Peyer's patch (tissue), 4 donors: Measurements from ENCODE around the gene TNFSF8. TPM values are rescaled to one million over a fixed set of nuclear protein-coding genes. Genes with fewer than 3 reads are reported as not detected.

Experiments
- DNase-seq, 3 donors: peaks; one replicate each; pipeline ENCODE4 v3.0.0-alpha.2; 2017 to 2019
- H3K27ac ChIP-seq, 4 donors: fragments of 200-600 bp; sonication (generic); one replicate each; pipeline ENCODE4 v1.5.1; 2016 to 2019
- H3K27me3 ChIP-seq, 2 donors: fragments of 200-600 bp; sonication (generic); one replicate each; pipeline ENCODE4 v1.5.1; 2019
- H3K36me3 ChIP-seq, 3 donors: fragments of 200-600 bp; sonication (generic); one replicate each; pipeline ENCODE4 v1.5.1; 2016 to 2019
- H3K4me1 ChIP-seq, 4 donors: fragments of 200-600 bp; sonication (generic); one replicate each; pipeline ENCODE4 v1.5.1; 2016 to 2019
- H3K4me3 ChIP-seq, 4 donors: fragments of 200-600 bp; sonication (generic); 1 replicate in 3 of 4; 2 replicates in 1 of 4; pipeline ENCODE4 v1.5.1; 2016 to 2019; ENCODE audit warnings: mild to moderate bottlenecking in 1 of 4
- H3K9me3 ChIP-seq, 4 donors: fragments of 200-600 bp; sonication (generic); one replicate each; pipeline ENCODE4 v1.5.1; 2016 to 2019; ENCODE audit warnings: mild to moderate bottlenecking in 1 of 4
- POLR2A ChIP-seq, 2 donors: fragments of 450-650 bp; IDR thresholded peaks; one replicate each; pipeline ENCODE4 v1.5.1; 2017; ENCODE audit warnings: antibody characterized with exemption in 2 of 2, mild to moderate bottlenecking in 2 of 2, moderate library complexity in 2 of 2
- total RNA-seq, 4 donors: library from RNA; depleted of rRNA; stranded (reverse); fragments of >200 nt; gene quantifications; one replicate each; pipeline ENCODE4 v1.1.0, GENCODE V29; 2016
- TF ChIP-seq, protein P1 (sequence below), 6 experiments: fragments of 450-650 bp in 4 of 6; fragments of 200-600 bp in 2 of 6; sonication (generic) in 1 of 6; IDR thresholded peaks; one replicate each; pipeline ENCODE4 v1.5.1; 2017 to 2019; ENCODE audit warnings: antibody characterized with exemption in 6 of 6, mild to moderate bottlenecking in 3 of 6, moderate library complexity in 1 of 6

TNFSF8 gene
- total RNA-seq, 4 donors from 2014 or later: 2.1 to 11.6 (median 4.7) TPM

DNA sequence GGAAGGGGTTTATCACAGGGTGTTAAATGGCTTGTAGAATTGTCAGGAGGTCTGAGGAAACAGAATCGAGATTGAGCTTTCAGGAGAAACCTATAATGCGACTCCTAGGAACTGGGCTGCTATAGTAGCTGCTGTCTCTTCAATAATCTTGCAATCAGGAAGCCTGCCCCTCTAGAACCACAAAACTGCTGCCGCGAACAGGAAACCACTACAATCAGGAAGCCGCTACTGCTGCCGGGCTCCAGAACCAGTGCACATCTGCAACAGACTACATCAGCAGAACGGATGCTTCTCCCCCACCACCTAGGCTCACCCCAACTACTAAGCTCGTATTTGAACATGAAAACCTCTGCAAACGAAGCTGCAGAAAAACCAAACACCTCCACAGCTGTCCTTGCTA is 31.6 kb downstream of the TNFSF8 start:
- TF ChIP-seq, protein P1, sequence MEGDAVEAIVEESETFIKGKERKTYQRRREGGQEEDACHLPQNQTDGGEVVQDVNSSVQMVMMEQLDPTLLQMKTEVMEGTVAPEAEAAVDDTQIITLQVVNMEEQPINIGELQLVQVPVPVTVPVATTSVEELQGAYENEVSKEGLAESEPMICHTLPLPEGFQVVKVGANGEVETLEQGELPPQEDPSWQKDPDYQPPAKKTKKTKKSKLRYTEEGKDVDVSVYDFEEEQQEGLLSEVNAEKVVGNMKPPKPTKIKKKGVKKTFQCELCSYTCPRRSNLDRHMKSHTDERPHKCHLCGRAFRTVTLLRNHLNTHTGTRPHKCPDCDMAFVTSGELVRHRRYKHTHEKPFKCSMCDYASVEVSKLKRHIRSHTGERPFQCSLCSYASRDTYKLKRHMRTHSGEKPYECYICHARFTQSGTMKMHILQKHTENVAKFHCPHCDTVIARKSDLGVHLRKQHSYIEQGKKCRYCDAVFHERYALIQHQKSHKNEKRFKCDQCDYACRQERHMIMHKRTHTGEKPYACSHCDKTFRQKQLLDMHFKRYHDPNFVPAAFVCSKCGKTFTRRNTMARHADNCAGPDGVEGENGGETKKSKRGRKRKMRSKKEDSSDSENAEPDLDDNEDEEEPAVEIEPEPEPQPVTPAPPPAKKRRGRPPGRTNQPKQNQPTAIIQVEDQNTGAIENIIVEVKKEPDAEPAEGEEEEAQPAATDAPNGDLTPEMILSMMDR (IDR thresholded peaks at IDR 0.05): no peak
- TF ChIP-seq POLR2A (IDR thresholded peaks at IDR 0.05): no peak
- DNase-seq: peak in 2 of 3 donors; percentile 87 to 94
- Histone ChIP-seq H3K27me3 (no peaks in the 10 kb centered on the region), H3K36me3 (no peaks in the 10 kb centered on the region), H3K27ac (peak overlapping the region in 2 of 4 donors; percentile 26 to 59), H3K9me3 (no peaks in the 10 kb centered on the region), H3K4me1 (peaks cover 0 to 21% (median 2%) of the 10 kb centered on the region in 4 donors), H3K4me3 (no peak overlapping the region)

DNA sequence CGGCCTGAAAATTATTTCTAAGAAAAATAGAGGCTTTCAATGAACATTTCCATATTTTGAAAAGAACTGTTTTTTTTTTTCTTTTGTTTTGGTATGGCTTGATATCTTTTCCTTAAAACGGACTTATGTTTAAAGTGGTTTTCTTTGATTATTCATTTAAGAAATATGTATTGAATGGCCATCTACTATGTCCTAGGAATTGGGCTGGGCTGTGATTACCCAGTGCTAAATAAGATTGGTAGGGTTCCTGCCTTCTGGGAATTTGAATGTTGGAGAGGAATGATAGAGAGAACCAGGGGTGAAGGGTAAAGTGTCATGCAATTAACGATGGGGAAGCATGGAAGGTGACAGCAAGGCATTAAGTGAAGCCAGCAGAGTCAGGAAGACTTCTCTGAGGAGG is 33.2 kb downstream of the TNFSF8 start:
- H3K27ac ChIP-seq: no peak overlapping the region
- no peaks in the 10 kb centered on the region for H3K9me3 ChIP-seq
- no peaks in the 10 kb centered on the region for H3K27me3 ChIP-seq
- no peak for DNase-seq
- no peaks in the 10 kb centered on the region for H3K36me3 ChIP-seq
- no peak for TF ChIP-seq POLR2A (IDR thresholded peaks at IDR 0.05)
- TF ChIP-seq, protein P1 (IDR thresholded peaks at IDR 0.05): no peak
- peaks cover 0 to 13% (median 2%) of the 10 kb centered on the region in 4 donors for H3K4me1 ChIP-seq
- H3K4me3 ChIP-seq: no peak overlapping the region

DNA sequence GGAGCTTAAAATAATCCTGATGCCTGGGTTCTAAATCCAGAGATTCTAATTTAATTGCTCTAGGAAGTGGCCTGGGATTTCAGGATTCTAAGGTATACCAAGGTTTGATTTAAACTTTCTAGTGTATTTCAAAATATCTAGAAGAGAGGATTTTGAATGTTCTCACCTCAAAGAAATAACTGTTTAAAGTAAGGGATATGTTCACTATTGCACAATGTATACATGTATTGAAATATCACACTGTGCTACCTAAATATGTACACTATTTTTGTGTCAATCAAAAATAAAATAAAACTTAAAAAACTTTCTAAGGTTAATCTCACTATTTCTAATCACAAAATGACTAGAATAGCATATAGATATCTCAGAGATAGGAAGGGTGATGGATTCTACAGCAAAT is 34.0 kb downstream of the TNFSF8 start:
- Histone ChIP-seq H3K4me3 (no peak overlapping the region), H3K9me3 (no peaks in the 10 kb centered on the region), H3K36me3 (no peaks in the 10 kb centered on the region), H3K27ac (no peak overlapping the region), H3K4me1 (peaks cover 0 to 13% (median 2%) of the 10 kb centered on the region in 4 donors), H3K27me3 (no peaks in the 10 kb centered on the region)
- TF ChIP-seq POLR2A (IDR thresholded peaks at IDR 0.05): no peak
- TF ChIP-seq, protein P1 (IDR thresholded peaks at IDR 0.05): no peak
- no peak for DNase-seq

DNA sequence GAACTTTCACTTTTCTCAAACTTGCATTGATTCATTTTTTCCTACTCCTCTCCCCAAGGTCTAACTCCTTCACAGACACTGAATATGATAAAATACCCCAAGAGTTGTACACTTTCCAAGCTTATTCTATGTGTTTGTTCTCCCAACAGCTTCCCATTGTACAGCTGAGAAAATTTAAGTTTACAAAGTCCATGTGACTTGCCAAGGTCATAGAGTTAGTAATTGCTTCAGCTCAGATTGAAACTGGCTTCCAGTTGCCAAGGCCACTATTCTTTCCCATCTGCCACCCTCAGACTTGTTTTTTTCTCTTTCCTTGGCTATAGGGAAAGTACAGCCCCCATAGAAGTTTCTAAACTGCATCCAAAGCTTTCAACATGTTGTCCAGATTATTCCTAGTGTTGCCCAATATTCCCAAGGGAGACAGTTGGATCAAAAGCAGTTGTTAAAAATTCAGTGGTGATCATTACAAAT is 34.8 kb downstream of the TNFSF8 start:
- Histone ChIP-seq H3K9me3 (no peaks in the 10 kb centered on the region), H3K4me3 (no peak overlapping the region), H3K27ac (peak overlapping the region in 3 of 4 donors; percentile 7 to 22 (median 18)), H3K36me3 (no peaks in the 10 kb centered on the region), H3K4me1 (peaks cover 0 to 13% (median 2%) of the 10 kb centered on the region in 4 donors), H3K27me3 (no peaks in the 10 kb centered on the region)
- no peak for DNase-seq
- TF ChIP-seq POLR2A (IDR thresholded peaks at IDR 0.05): no peak
- TF ChIP-seq, protein P1 (IDR thresholded peaks at IDR 0.05): no peak

DNA sequence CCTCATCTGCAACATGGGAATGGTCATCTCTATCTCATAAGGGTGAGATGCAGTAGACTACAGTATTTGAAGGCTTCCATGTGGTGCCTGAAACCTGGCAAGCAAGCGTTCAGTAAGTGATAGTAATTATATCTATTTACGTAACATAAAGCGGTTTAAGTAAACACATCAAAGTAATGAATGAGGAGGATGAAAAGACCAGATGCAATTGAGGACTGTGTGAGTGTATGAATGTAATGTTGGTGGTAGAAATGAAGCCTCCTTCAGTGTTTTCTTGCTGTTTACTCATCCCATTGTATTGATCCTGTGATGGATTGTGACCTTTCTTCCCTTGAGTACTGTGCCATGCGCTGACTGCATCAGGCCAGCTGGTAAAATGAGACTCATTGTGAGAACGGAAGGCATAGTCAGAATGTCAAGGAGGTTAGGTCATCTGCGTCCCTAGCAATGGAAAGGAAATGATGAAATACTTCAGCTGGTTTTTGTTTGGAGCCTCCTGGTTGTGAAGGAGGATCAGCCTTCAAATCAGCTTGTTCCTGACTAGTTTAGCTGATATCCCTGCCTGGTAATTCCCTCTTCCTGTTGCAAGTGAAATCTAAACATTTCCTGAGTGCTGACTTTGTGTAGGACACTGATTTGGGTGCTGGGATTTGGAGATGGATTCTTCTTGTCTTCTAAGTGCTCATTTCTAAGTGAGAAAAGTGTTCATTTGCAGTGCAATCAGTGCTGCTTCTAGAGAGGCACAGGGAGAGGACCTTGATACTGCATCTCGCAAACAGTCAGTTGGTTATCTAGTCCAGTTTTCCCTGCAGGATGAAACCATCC is 35.6 kb downstream of the TNFSF8 start:
- no peak for DNase-seq
- no peaks in the 10 kb centered on the region for H3K27me3 ChIP-seq
- no peaks in the 10 kb centered on the region for H3K36me3 ChIP-seq
- peak overlapping the region in 3 of 4 donors; percentile 7 to 22 (median 18) for H3K27ac ChIP-seq
- no peak for TF ChIP-seq POLR2A (IDR thresholded peaks at IDR 0.05)
- TF ChIP-seq, protein P1 (IDR thresholded peaks at IDR 0.05): no peak
- no peaks in the 10 kb centered on the region for H3K9me3 ChIP-seq
- no peak overlapping the region for H3K4me3 ChIP-seq
- H3K4me1 ChIP-seq: peaks cover 0 to 13% (median 2%) of the 10 kb centered on the region in 4 donors
